ENCODE data around the gene ZBTB8OS.
A peak's percentile ranks its signal among the peaks of the same experiment; 100 is the strongest.
"Not testable (repeated sequence)": the region's sequence is repeated elsewhere in the genome, so short reads cannot be mapped to it uniquely, and the experiment has no call there.

Gene ZBTB8OS

GRCh38 chr1:32647308-32648134 is 2.8 kb downstream of the ZBTB8OS start:
- DNase-seq, result no peak

DNA sequence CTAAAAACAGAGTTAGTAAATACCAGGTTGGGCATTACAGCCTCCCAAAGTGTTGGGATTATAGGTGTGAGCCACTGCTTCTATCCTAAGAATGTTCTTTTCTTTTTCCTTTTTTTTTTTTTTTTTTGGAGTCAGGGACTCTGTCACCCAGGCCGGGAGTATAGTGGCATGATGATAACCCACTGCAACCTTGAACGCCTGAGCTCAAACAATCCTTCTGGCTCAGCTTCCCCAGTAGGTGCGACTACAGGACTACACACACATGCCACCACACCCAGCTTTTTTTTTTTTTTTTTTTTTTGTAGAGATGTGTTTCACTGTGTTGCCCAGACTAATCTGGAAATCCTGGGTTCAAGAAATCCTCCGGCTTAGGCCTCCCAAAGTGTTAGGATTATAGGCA is 5.9 kb downstream of the ZBTB8OS start:
- DNase-seq, result no peak

DNA sequence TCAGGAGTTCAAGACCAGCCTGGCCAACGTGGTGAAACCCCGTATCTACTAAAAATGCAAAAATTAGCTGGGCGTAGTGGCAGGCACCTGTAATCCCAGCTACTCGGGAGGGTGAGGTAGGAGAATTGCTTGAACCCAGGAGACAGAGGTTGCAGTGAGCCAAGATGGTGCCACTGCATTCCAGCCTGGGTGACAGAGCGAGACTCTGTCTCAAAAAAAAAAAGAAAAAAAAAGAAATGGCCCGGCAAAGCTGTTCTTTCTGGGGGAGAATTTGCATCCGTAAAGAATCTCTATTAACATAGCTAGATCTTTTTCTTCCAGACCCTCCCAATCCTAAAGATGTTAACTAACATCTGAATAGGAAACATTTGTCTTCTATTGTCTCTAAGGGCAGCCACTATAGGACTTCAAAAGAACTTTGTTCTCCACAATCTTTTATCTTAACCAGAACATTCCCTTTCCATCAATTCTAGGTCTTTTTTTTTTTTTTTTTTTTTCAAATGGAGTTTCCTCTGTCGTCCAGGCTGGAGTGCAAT is 8.0 kb downstream of the ZBTB8OS start:
- not testable (repeated sequence) for DNase-seq

GRCh38 chr1:32639489-32640075 is 10.8 kb downstream of the ZBTB8OS start:
- DNase-seq, result no peak

GRCh38 chr1:32636914-32637645 is 13.3 kb downstream of the ZBTB8OS start:
- no peak for DNase-seq

- no peak for DNase-seq
Observed at GRCh38 chr1:32635508-32636277, 14.7 kb downstream of the ZBTB8OS start.

- no peak for DNase-seq
Observed at GRCh38 chr1:32632829-32633228, 17.5 kb downstream of the ZBTB8OS start.

DNA sequence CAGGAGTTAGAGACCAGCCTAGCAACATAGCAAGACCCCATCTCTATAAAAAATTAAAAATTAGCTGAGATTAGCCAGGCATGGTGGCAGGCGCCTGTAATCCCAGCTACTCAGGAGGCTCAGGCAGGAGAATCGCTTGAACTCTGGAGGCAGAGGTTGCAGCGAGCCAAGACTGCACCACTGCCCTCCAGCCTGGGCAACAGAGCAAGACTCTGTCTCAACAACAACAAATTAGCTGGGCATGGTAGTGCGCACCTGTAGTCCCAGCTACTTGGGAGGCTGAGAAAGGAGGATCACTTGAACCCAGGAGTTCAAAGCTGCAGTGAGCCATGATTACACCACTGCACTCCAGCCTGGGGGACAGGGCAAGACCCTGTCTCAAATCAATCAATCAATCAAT is 20.2 kb downstream of the ZBTB8OS start:
- DNase-seq, result not testable (repeated sequence)

- no peak for DNase-seq
Observed at GRCh38 chr1:32627596-32628162, 22.7 kb downstream of the ZBTB8OS start.

GRCh38 chr1:32626176-32626575 is 24.2 kb downstream of the ZBTB8OS start:
- DNase-seq, result no peak

- DNase-seq, result no peak
Observed at GRCh38 chr1:32623775-32624174, 26.6 kb downstream of the ZBTB8OS start.

DNA sequence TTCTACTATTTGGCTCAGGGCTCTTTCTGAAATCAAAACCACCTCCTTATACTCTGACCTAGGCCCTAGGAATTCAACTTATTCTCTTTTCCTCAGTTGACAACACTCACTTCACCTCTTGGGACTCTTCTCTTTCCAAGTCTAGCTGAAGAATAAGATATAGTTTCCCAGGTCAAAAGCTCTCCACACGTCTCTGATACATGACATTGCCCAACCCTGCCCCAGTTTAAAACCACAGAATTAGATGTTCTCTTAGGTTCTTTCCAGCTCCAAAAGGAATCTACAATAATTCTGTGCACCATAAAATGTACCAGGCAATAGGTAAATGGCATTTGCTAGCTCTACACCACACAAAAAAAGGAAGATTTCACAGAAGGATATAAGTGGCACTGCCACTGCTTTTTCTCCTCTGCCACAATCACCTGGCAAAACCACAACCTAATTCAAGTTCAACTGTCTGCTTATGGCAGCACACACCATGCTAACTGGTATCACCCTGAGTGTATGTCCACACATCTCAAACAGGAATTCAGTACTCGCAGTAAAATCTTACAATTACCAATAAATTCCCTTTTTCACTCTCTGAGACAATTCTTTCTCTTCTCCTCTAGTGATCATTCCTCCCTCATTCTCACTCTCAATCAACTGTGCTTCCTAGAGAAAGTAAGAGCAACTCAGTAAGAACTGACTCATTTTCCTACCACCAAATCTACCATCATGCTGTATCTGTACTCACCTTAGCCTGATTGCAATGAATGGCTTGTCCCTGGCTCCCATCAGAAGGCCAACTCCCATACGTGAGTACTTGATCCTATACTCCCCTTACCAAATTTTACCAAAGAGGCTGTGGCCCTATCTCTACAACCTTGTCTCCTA is 27.3 kb downstream of the ZBTB8OS start:
- DNase-seq, result no peak

DNA sequence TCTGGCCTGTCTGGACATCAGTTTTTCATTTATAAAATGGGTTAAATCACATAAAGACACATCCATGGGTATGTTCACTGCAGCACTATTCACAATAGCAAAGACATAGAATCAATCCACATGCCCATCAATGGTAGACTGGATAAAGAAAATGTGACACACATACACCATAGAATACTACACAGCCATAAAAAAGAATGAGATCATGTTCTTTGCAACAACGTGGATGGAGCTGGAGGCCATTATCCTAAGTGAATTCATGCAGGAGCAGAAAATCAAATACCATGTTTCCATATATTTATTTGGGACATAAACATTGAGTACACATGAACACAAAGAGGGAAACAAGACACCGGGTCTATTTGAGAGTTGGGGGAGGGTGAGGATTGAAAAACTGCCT is 28.1 kb downstream of the ZBTB8OS start:
- DNase-seq, result no peak

GRCh38 chr1:32619701-32620485 is 30.5 kb downstream of the ZBTB8OS start:
- DNase-seq, result no peak

GRCh38 chr1:32618673-32619221 is 31.6 kb downstream of the ZBTB8OS start:
- no peak for DNase-seq

- DNase-seq, result no peak
Observed at GRCh38 chr1:32613472-32613871, 36.9 kb downstream of the ZBTB8OS start.

DNA sequence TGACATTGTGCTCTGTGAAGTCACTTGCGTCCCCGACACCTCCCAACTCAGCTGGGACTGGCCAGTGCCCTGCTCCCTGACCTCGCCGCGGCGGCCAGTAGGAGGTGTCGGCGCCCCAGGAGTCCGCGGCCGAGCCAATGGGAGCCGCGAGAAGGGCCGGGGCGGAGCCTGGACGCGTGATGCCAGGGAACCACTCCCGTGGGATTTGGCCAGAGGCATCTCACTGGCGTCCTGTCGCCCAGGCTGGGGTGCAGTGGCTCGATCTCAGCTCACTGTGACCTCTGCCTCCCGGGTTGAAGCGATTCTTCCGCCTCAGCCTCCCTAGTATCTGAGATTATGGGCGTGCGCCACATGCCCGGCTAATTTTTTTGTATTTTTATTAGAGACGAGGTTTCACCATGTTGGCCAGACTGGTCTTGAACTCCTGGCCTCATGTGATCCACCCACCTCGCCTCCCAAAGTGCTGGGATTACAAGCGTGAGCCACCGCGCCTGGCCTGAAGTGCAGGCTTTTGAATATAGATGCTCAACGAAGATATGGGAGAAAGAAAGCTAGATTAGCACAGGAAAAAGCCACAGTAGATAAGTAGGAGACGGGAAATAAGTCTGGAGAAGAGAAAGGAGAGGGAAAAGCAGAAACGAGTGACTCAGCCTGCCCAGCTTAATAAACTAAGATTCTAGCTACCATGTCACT is 38.0 kb downstream of the ZBTB8OS start:
- DNase-seq, result peak; percentile 14

DNA sequence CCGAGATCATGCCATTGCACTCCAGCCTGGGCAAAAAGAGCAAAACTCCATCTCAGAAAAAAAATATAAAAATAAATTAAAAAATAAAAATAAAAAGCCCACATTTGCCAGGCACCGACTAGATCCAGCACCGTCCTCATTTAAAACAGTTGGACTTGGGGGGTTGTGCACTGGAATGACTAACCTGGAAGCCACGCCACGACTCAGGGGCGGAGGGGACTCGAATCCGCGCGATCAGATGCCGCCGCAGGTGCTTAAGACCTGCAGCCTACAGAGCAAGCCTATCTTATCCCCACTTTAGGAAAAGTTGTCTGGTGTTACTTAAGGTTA is 38.5 kb downstream of the ZBTB8OS start:
- no peak for DNase-seq

DNA sequence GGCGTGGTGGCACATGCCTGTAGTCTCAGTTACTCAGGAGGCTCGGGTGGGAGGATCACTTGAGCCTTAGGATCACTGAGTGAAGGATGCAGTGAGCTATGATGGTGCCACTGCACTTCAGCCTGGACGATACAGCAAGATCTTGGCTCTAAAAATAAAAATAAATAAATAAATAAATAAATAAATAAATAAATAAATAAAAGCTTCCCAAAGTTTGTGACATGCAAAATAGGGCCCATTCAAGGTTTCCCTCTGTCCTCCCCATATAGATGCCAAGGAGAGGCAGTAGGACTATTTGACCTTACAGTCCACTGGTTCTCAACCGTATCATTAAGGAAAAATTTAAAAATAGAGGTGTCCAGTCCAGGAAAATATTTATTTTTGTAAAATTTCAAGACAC is 41.2 kb downstream of the ZBTB8OS start:
- DNase-seq, result no peak

Data from effector CD4-positive, alpha-beta T cell (primary cell).